Peyer's patch (tissue), 4 donors: ENCODE data around the gene SHISA4.

Source experiments
- POLR2A ChIP-seq, 2 donors: fragments of 450-650 bp; IDR thresholded peaks; one replicate each; pipeline ENCODE4 v1.5.1; 2017; ENCODE audit warnings: antibody characterized with exemption in 2 of 2, mild to moderate bottlenecking in 2 of 2, moderate library complexity in 2 of 2
- TF ChIP-seq, protein P1 (sequence below), 6 experiments: fragments of 450-650 bp in 4 of 6; fragments of 200-600 bp in 2 of 6; sonication (generic) in 1 of 6; IDR thresholded peaks; one replicate each; pipeline ENCODE4 v1.5.1; 2017 to 2019; ENCODE audit warnings: antibody characterized with exemption in 6 of 6, mild to moderate bottlenecking in 3 of 6, moderate library complexity in 1 of 6

DNA sequence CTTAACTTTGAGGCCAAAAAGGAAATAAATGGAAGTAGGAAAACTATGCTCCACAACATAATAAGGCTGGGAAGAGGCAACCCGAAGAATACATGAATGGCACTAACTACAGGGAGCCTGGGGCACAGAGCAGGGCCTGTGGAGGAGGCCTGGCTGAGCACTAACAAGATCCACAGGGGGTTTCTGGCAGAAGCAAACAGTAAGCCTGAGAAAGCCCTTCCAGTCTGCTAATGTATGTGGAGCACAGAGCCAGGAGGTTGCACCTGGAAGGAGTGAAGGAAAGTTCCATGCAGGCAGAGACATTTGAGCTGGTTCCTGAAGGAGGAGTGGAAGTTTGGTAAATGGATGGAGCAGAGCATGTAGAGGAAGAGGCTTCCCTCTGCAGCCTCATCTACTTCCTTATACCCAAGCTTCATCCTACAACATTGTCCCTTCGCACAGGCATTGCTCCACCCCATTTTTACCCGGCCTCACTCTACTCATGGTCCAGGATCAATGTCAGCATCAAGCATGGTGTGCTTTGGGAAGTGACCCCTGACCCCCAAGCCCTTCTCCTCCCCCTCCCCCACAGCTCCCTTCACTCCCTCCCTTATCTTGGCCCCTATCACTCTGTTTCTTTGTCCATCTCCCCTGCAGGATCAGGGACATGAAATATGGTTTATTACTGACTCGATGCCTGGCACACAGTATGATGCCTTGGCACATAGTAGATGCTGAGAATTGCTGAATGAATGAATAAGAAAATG, 23.3 kb downstream of the SHISA4 start:
- TF ChIP-seq, protein P1, sequence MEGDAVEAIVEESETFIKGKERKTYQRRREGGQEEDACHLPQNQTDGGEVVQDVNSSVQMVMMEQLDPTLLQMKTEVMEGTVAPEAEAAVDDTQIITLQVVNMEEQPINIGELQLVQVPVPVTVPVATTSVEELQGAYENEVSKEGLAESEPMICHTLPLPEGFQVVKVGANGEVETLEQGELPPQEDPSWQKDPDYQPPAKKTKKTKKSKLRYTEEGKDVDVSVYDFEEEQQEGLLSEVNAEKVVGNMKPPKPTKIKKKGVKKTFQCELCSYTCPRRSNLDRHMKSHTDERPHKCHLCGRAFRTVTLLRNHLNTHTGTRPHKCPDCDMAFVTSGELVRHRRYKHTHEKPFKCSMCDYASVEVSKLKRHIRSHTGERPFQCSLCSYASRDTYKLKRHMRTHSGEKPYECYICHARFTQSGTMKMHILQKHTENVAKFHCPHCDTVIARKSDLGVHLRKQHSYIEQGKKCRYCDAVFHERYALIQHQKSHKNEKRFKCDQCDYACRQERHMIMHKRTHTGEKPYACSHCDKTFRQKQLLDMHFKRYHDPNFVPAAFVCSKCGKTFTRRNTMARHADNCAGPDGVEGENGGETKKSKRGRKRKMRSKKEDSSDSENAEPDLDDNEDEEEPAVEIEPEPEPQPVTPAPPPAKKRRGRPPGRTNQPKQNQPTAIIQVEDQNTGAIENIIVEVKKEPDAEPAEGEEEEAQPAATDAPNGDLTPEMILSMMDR (IDR thresholded peaks at IDR 0.05): no peak
- TF ChIP-seq POLR2A (IDR thresholded peaks at IDR 0.05): no peak
